Measurements from ENCODE around the gene DUSP28.
"Not testable (repeated sequence)": the region's sequence is repeated elsewhere in the genome, so short reads cannot be mapped to it uniquely, and the experiment has no call there.

The DUSP28 gene

GRCh38 chr2:240522406-240522805 is 37.8 kb upstream of the DUSP28 start:
- no peak for ATAC-seq

GRCh38 chr2:240523451-240524281 is 36.5 kb upstream of the DUSP28 start:
- ATAC-seq (no peak), DNase-seq (ENCODE audit: low spot score in 2 of 2) (no peak)
- Mint-ChIP-seq H3K4me3 (no peak overlapping the region), H3K4me1 (peaks cover 25% of the 10 kb centered on the region), H3K36me3 (peaks cover 18% of the 10 kb centered on the region), H3K27ac (no peak overlapping the region), H3K9me3 (peaks cover 8% of the 10 kb centered on the region)

More at GRCh38 chr2:240522406-240522805, 37.8 kb upstream of the DUSP28 start:
- Mint-ChIP-seq H3K4me1 (peaks cover 18% of the 10 kb centered on the region), H3K4me3 (no peak overlapping the region), H3K27ac (no peak overlapping the region), H3K36me3 (peaks cover 18% of the 10 kb centered on the region), H3K9me3 (peaks cover 6% of the 10 kb centered on the region)
- DNase-seq (ENCODE audit: low spot score in 2 of 2): no peak

DNA sequence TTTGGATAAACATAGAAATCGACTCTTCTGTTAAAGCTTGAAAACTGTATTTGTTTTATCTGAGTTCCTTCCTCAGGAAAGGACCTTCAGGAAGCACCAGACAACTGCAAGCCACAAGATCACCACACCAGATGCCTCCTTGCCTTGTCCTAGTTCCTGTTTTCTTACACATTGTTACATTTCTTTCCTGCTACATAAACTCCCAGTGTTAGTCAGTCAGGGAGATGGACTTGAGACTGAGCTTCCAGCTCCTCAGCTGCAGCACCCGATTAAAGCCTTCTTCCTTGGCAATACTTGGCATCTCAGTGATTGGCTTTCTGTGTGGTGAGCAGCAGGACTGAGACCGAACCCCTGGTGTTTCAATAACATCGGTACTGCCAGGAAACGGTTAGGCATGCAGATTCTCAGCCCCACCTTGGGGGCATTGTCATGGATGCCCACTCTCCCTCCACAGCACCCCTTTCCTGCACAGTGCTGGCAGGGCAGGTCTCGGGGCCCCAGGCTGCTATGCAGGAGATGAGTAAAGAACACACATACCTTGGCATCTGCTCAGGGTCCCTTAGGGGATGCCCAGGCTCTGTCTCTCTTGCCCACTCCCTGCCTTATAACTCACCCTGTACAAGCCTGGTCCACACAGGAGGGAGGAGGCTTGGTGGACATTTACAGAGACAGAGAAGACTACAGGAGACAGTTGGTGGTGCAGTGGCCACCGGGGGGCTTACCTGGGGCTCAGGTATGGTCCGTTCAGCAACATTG is 35.0 kb upstream of the DUSP28 start:
- peaks cover 37% of the 10 kb centered on the region for H3K4me1 Mint-ChIP-seq
- H3K27ac Mint-ChIP-seq: peak overlapping the region; percentile 6
- ATAC-seq: no peak
- peaks cover 23% of the 10 kb centered on the region for H3K36me3 Mint-ChIP-seq
- peaks cover 8% of the 10 kb centered on the region for H3K9me3 Mint-ChIP-seq
- no peak overlapping the region for H3K4me3 Mint-ChIP-seq
- DNase-seq (ENCODE audit: low spot score in 2 of 2): no peak

DNA sequence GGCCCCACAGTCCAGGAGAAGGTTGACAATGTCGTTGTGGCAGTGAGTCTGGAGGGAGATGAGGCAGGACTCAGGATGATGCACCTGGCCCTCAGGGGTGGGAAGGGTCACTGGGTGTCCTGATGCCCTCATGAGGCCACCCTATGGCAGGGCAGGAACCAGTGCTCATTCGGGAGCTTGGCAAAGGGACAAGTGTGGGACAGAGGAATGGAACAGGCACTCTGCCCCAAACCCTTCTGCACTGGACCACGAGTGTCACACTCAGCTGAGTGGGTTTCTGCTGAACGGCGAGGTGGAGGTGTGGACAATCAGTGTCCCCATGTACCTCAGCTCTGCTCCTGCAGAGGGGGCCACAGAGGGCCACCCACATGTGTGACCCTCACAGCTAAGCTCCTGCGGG is 34.4 kb upstream of the DUSP28 start:
- H3K36me3 Mint-ChIP-seq: peaks cover 23% of the 10 kb centered on the region
- peaks cover 8% of the 10 kb centered on the region for H3K9me3 Mint-ChIP-seq
- ATAC-seq: no peak
- peaks cover 32% of the 10 kb centered on the region for H3K4me1 Mint-ChIP-seq
- peak overlapping the region; percentile 6 for H3K27ac Mint-ChIP-seq
- no peak overlapping the region for H3K4me3 Mint-ChIP-seq
- DNase-seq (ENCODE audit: low spot score in 2 of 2): no peak

GRCh38 chr2:240526521-240526920 is 33.6 kb upstream of the DUSP28 start:
- DNase-seq (ENCODE audit: low spot score in 2 of 2): no peak
- no peak overlapping the region for H3K27ac Mint-ChIP-seq
- peaks cover 9% of the 10 kb centered on the region for H3K9me3 Mint-ChIP-seq
- peaks cover 30% of the 10 kb centered on the region for H3K36me3 Mint-ChIP-seq
- peaks cover 29% of the 10 kb centered on the region for H3K4me1 Mint-ChIP-seq
- no peak for ATAC-seq
- no peak overlapping the region for H3K4me3 Mint-ChIP-seq

- DNase-seq (ENCODE audit: low spot score in 2 of 2) (no peak), ATAC-seq (no peak)
- Mint-ChIP-seq H3K9me3 (peaks cover 16% of the 10 kb centered on the region), H3K4me3 (no peak overlapping the region), H3K4me1 (peaks cover 29% of the 10 kb centered on the region), H3K27ac (no peak overlapping the region), H3K36me3 (peaks cover 33% of the 10 kb centered on the region)
Observed at GRCh38 chr2:240527153-240527750, 32.9 kb upstream of the DUSP28 start.

DNA sequence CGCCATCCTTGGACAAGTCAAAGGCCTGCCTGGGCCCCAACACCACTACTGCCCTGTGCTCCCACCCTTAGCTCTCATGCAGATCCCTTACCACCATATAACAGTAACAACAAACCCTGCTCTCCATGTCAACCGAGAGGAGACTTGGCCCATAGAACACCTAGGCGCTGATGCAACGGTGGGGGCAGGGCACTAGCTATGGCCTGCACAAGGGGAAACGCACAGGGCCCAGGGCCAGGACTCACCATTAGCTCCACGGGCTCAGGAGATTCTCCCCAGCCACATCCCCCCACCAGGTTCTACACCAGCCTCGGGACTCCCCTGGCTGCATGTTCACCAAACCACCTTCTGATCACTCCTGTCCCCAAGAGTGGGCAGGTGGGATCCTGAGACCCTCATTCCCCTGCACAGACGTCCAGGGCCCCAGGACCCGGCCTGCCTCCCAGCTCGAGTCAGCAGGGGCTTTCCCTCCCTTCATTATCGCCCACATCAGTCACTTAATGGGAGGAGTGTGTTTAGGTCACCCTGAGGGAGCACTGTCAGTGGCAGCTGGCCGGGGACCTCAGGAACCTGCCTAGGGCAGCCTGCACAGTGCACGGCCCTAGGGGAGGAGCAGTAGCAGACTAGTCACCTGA is 31.6 kb upstream of the DUSP28 start:
- H3K27ac Mint-ChIP-seq: peak overlapping the region; percentile 61
- H3K36me3 Mint-ChIP-seq: peaks cover 32% of the 10 kb centered on the region
- peaks cover 16% of the 10 kb centered on the region for H3K9me3 Mint-ChIP-seq
- ATAC-seq (no peak), DNase-seq (ENCODE audit: low spot score in 2 of 2) (no peak)
- no peak overlapping the region for H3K4me3 Mint-ChIP-seq
- peaks cover 29% of the 10 kb centered on the region for H3K4me1 Mint-ChIP-seq

- no peak overlapping the region for H3K27ac Mint-ChIP-seq
- peaks cover 29% of the 10 kb centered on the region for H3K4me1 Mint-ChIP-seq
- ATAC-seq: no peak
- no peak for DNase-seq (ENCODE audit: low spot score in 2 of 2)
- peaks cover 16% of the 10 kb centered on the region for H3K9me3 Mint-ChIP-seq
- H3K36me3 Mint-ChIP-seq: peaks cover 34% of the 10 kb centered on the region
- no peak overlapping the region for H3K4me3 Mint-ChIP-seq
Observed at GRCh38 chr2:240529344-240529999, 30.7 kb upstream of the DUSP28 start.

DNA sequence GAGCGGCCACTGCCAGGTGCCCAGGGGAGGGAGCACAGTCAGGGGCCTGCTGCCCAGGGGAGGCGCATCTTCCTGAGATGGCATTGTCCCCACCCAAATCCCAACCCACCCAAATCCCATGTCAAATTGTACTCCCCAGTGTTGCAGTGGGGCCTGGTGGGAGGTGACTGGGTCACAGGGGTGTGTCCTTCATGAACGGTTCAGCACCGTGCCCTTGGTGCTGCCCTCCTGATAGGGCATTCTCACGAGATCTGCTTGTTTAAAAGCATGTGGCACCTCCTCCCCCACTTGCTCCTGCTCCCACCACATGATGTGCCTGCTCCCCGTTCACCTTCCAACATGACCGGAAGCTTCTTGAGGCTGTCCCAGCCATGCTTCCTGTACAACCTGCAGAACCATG is 30.0 kb upstream of the DUSP28 start:
- H3K4me3 Mint-ChIP-seq: no peak overlapping the region
- H3K9me3 Mint-ChIP-seq: peaks cover 16% of the 10 kb centered on the region
- ATAC-seq (no peak), DNase-seq (ENCODE audit: low spot score in 2 of 2) (no peak)
- no peak overlapping the region for H3K27ac Mint-ChIP-seq
- peaks cover 29% of the 10 kb centered on the region for H3K36me3 Mint-ChIP-seq
- H3K4me1 Mint-ChIP-seq: peaks cover 25% of the 10 kb centered on the region

GRCh38 chr2:240531038-240531437 is 29.1 kb upstream of the DUSP28 start:
- H3K27ac Mint-ChIP-seq: no peak overlapping the region
- no peak overlapping the region for H3K4me3 Mint-ChIP-seq
- H3K9me3 Mint-ChIP-seq: peaks cover 16% of the 10 kb centered on the region
- H3K36me3 Mint-ChIP-seq: peaks cover 29% of the 10 kb centered on the region
- no peak for ATAC-seq
- DNase-seq (ENCODE audit: low spot score in 2 of 2): no peak
- H3K4me1 Mint-ChIP-seq: peaks cover 24% of the 10 kb centered on the region

DNA sequence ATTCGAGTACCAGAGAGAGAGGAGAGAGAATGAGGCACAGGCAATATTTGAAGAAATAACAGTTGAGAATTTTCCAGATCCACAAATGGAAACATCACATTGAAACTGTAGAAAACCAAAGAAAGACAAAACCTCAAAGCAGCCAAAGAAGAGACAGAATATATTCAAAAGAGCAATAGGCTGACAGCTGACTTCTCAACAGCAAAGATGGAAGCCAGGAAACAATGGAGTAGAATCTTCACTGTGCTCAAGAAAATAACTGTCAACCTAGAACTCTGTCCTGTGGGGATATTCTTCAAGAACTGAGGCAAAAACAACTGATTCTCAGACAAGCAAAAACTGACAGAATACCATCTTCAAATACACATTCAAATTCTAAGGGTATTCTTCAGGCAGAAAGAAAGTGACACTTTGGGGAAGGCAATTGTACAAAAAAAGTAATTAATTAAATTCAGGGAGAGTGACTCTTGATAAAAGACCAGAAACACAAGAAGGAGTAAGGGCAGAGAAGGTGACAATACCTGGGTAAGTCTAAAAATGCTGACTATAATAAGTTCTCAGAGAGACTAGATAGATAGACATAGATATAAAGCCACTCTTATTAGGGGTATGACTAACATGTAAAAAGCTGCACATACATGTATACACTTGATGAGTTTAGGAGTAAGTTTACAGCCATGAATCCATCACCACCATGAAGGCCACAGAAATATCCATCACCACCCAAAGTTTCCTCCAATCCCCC is 28.0 kb upstream of the DUSP28 start:
- peaks cover 27% of the 10 kb centered on the region for H3K4me1 Mint-ChIP-seq
- ATAC-seq (no peak), DNase-seq (ENCODE audit: low spot score in 2 of 2) (no peak)
- no peak overlapping the region for H3K4me3 Mint-ChIP-seq
- H3K9me3 Mint-ChIP-seq: peaks cover 14% of the 10 kb centered on the region
- H3K27ac Mint-ChIP-seq: no peak overlapping the region
- peaks cover 39% of the 10 kb centered on the region for H3K36me3 Mint-ChIP-seq

DNA sequence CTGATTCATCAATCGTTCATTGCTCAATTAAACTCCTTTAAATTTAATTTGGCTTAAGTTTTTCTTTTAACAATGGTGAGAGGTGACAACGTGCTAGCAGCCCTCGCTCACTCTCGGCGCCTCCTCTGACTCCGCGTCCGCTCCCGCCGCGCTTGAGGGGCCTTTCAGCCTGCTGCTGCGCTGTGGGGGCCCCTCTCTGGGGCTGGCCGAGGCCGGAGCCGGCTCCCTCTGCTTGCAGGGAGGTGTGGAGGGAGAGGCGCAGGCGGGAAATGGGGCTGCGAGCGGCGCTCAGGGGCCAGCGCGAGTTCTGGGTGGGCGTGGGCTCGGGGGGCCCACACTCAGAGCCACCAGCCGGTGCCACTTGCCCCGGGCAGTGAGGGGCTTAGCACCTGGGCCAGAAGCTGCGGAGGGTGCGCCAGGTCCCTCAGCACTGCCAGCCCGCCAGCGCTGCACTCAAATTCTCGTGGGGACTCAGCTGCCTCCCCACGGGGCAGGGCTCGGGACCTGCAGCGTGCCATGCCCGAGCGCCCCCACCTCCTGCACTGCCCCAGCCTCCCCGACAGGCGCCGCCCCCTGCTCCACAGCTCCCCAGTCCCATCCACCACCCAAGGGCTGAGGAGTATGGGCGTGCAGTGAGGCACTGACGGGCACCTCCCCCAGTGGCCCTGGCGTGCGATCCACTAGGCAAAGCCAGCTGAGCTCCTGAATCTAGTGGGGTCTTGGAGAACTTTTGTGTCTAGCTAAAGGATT is 22.0 kb upstream of the DUSP28 start:
- no peak for ATAC-seq
- no peak for DNase-seq (ENCODE audit: low spot score in 2 of 2)
- no peak overlapping the region for H3K27ac Mint-ChIP-seq
- H3K36me3 Mint-ChIP-seq: peaks cover 63% of the 10 kb centered on the region
- H3K4me1 Mint-ChIP-seq: peaks cover 18% of the 10 kb centered on the region
- H3K4me3 Mint-ChIP-seq: no peak overlapping the region
- no peaks in the 10 kb centered on the region for H3K9me3 Mint-ChIP-seq

GRCh38 chr2:240539101-240539500 is 21.1 kb upstream of the DUSP28 start:
- not testable (repeated sequence) for ATAC-seq; H3K4me3 Mint-ChIP-seq; H3K9me3 Mint-ChIP-seq; H3K27ac Mint-ChIP-seq; DNase-seq (ENCODE audit: low spot score in 2 of 2)
- Mint-ChIP-seq H3K36me3 (peaks cover 60% of the 10 kb centered on the region), H3K4me1 (peaks cover 18% of the 10 kb centered on the region)

GRCh38 chr2:240539906-240540305 is 20.3 kb upstream of the DUSP28 start:
- Mint-ChIP-seq H3K9me3 (no peaks in the 10 kb centered on the region), H3K27ac (peak overlapping the region; percentile 47), H3K4me1 (peaks cover 18% of the 10 kb centered on the region), H3K4me3 (no peak overlapping the region), H3K36me3 (peaks cover 61% of the 10 kb centered on the region)
- no peak for ATAC-seq
- DNase-seq (ENCODE audit: low spot score in 2 of 2): no peak

Measured in stimulated activated effector memory CD8-positive, alpha-beta T cell treated with anti-CD3 and anti-CD28 coated beads, Interleukin-12 subunit alpha, Interleukin-12 subunit beta, amount 100 ng/mL, for 72 hours (primary cell).